WTC11 (cell line): ENCODE measurements around the gene SERPINE2. TPM values are rescaled to one million over a fixed set of nuclear protein-coding genes. Genes with fewer than 3 reads are reported as not detected.

Source experiments
- ATAC-seq: fragments of 200-7000 bp; cut with Tn5 transposase; 2 replicates; pipeline ENCODE4 v1.10.0; 2021; ENCODE audit warnings: mild to moderate bottlenecking, moderate library complexity
- CTCF ChIA-PET: fragments of 300-600 bp; sonication (Branson Sonifier 250); formaldehyde crosslinking; loops from one replicate; lab custom pipeline; 2021; ENCODE audit warnings: antibody characterized with exemption; lab: Charles Lee
- POLR2A ChIA-PET: fragments of 350-600 bp; sonication (Branson Sonifier 250); formaldehyde crosslinking; loops from one replicate; lab custom pipeline; 2021; ENCODE audit warnings: antibody characterized with exemption; lab: Charles Lee
- DNase-seq: peaks from one replicate; pipeline ENCODE4 v3.0.0; 2021; ENCODE audit warnings: low spot score
- H3K27ac Mint-ChIP-seq: 2 replicates; pipeline ENCODE4 v1.8.0; 2021; ENCODE audit warnings: mixed read lengths
- H3K27me3 Mint-ChIP-seq: 2 replicates; pipeline ENCODE4 v1.8.0; 2021; ENCODE audit warnings: low read depth, mild to moderate bottlenecking, moderate library complexity, mixed read lengths
- H3K36me3 Mint-ChIP-seq: 2 replicates; pipeline ENCODE4 v1.8.0; 2021; ENCODE audit warnings: mixed read lengths
- H3K4me1 Mint-ChIP-seq: 2 replicates; pipeline ENCODE4 v1.8.0; 2022; ENCODE audit warnings: mixed read lengths
- H3K4me3 Mint-ChIP-seq: 2 replicates; pipeline ENCODE4 v1.8.0; 2021; ENCODE audit warnings: mild to moderate bottlenecking, moderate library complexity, mixed read lengths
- H3K9me3 Mint-ChIP-seq: 2 replicates; pipeline ENCODE4 v1.8.0; 2021; ENCODE audit warnings: mixed read lengths
- ATF1 ChIP-seq: sonication (generic); formaldehyde crosslinking; IDR thresholded peaks from 2 replicates; pipeline ENCODE4 v1.8.1; 2023; ENCODE audit warnings: mild to moderate bottlenecking, moderate library complexity, missing genetic modification reagents
- E2F1 ChIP-seq: sonication (generic); formaldehyde crosslinking; IDR thresholded peaks from 2 replicates; pipeline ENCODE4 v1.8.0; 2022; ENCODE audit warnings: mild to moderate bottlenecking, missing genetic modification reagents
- EMX1 ChIP-seq: fragments of 250-450 bp; sonication (Bioruptor Pico); IDR thresholded peaks from 2 replicates; pipeline ENCODE4 v1.8.0; 2021; ENCODE audit warnings: mild to moderate bottlenecking
- IRF2 ChIP-seq: sonication (generic); formaldehyde crosslinking; IDR thresholded peaks from 2 replicates; pipeline ENCODE4 v1.8.0; 2022; ENCODE audit warnings: low read depth, missing genetic modification reagents, borderline replicate concordance
- KAT7 ChIP-seq: sonication (generic); formaldehyde crosslinking; IDR thresholded peaks from 2 replicates; pipeline ENCODE4 v1.8.1; 2023; ENCODE audit warnings: missing genetic modification reagents, mild to moderate bottlenecking, borderline replicate concordance
- MXD4 ChIP-seq: fragments of 250-450 bp; sonication (Bioruptor Pico); IDR thresholded peaks from 2 replicates; pipeline ENCODE4 v1.8.0; 2021; ENCODE audit warnings: mild to moderate bottlenecking, moderate library complexity, borderline replicate concordance
- NFE2L1 ChIP-seq: sonication (generic); formaldehyde crosslinking; IDR thresholded peaks from 2 replicates; pipeline ENCODE4 v1.8.1; 2023; ENCODE audit warnings: missing genetic modification reagents
- PRRX2 ChIP-seq: fragments of 250-450 bp; sonication (Bioruptor Pico); IDR thresholded peaks from 2 replicates; pipeline ENCODE4 v1.8.0; 2021; ENCODE audit warnings: mild to moderate bottlenecking
- RELA ChIP-seq: sonication (generic); formaldehyde crosslinking; IDR thresholded peaks from 2 replicates; pipeline ENCODE4 v1.8.1; 2022; ENCODE audit warnings: missing genetic modification reagents, mild to moderate bottlenecking, borderline replicate concordance
- RORB ChIP-seq: fragments of 250-450 bp; sonication (Bioruptor Pico); IDR thresholded peaks from 2 replicates; pipeline ENCODE4 v1.9.0; 2021; ENCODE audit warnings: mild to moderate bottlenecking
- SMAD3 ChIP-seq: sonication (generic); formaldehyde crosslinking; IDR thresholded peaks from 2 replicates; pipeline ENCODE4 v1.8.0; 2022; ENCODE audit warnings: missing genetic modification reagents, mild to moderate bottlenecking, borderline replicate concordance
- STAT6 ChIP-seq: sonication (generic); formaldehyde crosslinking; conservative IDR thresholded peaks from 2 replicates; pipeline ENCODE4 v1.8.1; 2023; ENCODE audit warnings: mild to moderate bottlenecking, low read depth, missing genetic modification reagents, moderate library complexity
- TEAD4 ChIP-seq: sonication (generic); formaldehyde crosslinking; IDR thresholded peaks from 2 replicates; pipeline ENCODE4 v1.8.0; 2022; ENCODE audit warnings: mild to moderate bottlenecking, missing genetic modification reagents
- USF1 ChIP-seq: sonication (generic); formaldehyde crosslinking; IDR thresholded peaks from 2 replicates; pipeline ENCODE4 v1.8.0; 2022; ENCODE audit warnings: mild to moderate bottlenecking, missing genetic modification reagents
- ZBTB21 ChIP-seq: sonication (generic); formaldehyde crosslinking; IDR thresholded peaks from 2 replicates; pipeline ENCODE4 v1.8.1; 2023; ENCODE audit warnings: mild to moderate bottlenecking, missing genetic modification reagents, borderline replicate concordance
- ZMAT4 ChIP-seq: fragments of 250-450 bp; sonication (Bioruptor Pico); IDR thresholded peaks from 2 replicates; pipeline ENCODE4 v1.9.0; 2021; ENCODE audit warnings: mild to moderate bottlenecking
- ZNF219 ChIP-seq: sonication (generic); formaldehyde crosslinking; IDR thresholded peaks from 2 replicates; pipeline ENCODE4 v1.8.0; 2023; ENCODE audit warnings: missing genetic modification reagents, mild to moderate bottlenecking, borderline replicate concordance
- ZNF232 ChIP-seq: sonication (generic); formaldehyde crosslinking; IDR thresholded peaks from 2 replicates; pipeline ENCODE4 v1.8.0; 2022; ENCODE audit warnings: mild to moderate bottlenecking, missing genetic modification reagents
- ZNF416 ChIP-seq: fragments of 250-450 bp; sonication (Bioruptor Pico); IDR thresholded peaks from 2 replicates; pipeline ENCODE4 v1.9.0; 2021; ENCODE audit warnings: mild to moderate bottlenecking, inconsistent platforms
- ZNF671 ChIP-seq: fragments of 250-450 bp; sonication (Bioruptor Pico); IDR thresholded peaks from 2 replicates; pipeline ENCODE4 v1.8.0; 2021; ENCODE audit warnings: mild to moderate bottlenecking
- total RNA-seq: library from RNA; stranded (reverse); gene quantifications from 3 replicates; pipeline ENCODE4 v1.2.3, GENCODE V29; 2021
- TF ChIP-seq, protein P1 (sequence below): sonication (generic); formaldehyde crosslinking; IDR thresholded peaks from 2 replicates; pipeline ENCODE4 v1.8.0; 2022; ENCODE audit warnings: mild to moderate bottlenecking, missing genetic modification reagents
- TF ChIP-seq, protein P2 (sequence below): sonication (generic); formaldehyde crosslinking; IDR thresholded peaks from 2 replicates; pipeline ENCODE4 v1.8.1; 2022; ENCODE audit warnings: missing genetic modification reagents, borderline replicate concordance
- TF ChIP-seq, protein P3 (sequence below): sonication (generic); formaldehyde crosslinking; IDR thresholded peaks from 2 replicates; pipeline ENCODE4 v1.8.0; 2022; ENCODE audit warnings: mild to moderate bottlenecking, missing genetic modification reagents
- TF ChIP-seq, protein P4 (sequence below): sonication (generic); formaldehyde crosslinking; IDR thresholded peaks from 2 replicates; pipeline ENCODE4 v1.8.1; 2023; ENCODE audit warnings: mild to moderate bottlenecking, missing genetic modification reagents, borderline replicate concordance

SERPINE2 gene
- total RNA-seq, 1 experiment from 2014 or later: 60.4 TPM

- DNase-seq: peak; percentile 86
- Mint-ChIP-seq H3K4me1 (peaks cover 55% of the 10 kb centered on the region), H3K9me3 (no peaks in the 10 kb centered on the region), H3K27me3 (no peaks in the 10 kb centered on the region; the same call in 1 of the 2 replicates), H3K4me3 (peak within 1 kb of the TSS; percentile 90), H3K36me3 (peaks cover 6% of the 10 kb centered on the region), H3K27ac (peak within 1 kb of the TSS; percentile 68)
- ChIA-PET POLR2A (interaction anchor here (1.1 kb wide), 1 partner anchor 10 kb away, joined by 5 read pairs; no protein-coding TSS in a partner anchor), CTCF (no interaction called here)
- ATAC-seq: peak; percentile 83
- TF ChIP-seq KAT7 (CRISPR knock-in tag): peak; percentile 98; the same call in 1 of the 2 replicates
- 0 out of 2 replicates have a peak, but pooled peaks have one; percentile 29 for TF ChIP-seq PRRX2 (CRISPR knock-in tag)
- no peak for TF ChIP-seq ZNF416 (CRISPR knock-in tag)
- TF ChIP-seq USF1 (CRISPR knock-in tag): peak; percentile 89
- TF ChIP-seq, protein P1, sequence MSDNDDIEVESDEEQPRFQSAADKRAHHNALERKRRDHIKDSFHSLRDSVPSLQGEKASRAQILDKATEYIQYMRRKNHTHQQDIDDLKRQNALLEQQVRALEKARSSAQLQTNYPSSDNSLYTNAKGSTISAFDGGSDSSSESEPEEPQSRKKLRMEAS: peak; percentile 71; the same call in 1 of the 2 replicates
- TF ChIP-seq SMAD3: peak; percentile 78; the same call in 1 of the 2 replicates
- TF ChIP-seq ZNF671 (CRISPR knock-in tag): no peak
- TF ChIP-seq TEAD4: no peak
- TF ChIP-seq EMX1 (CRISPR knock-in tag): peak; percentile 56; the same call in 1 of the 2 replicates
- 0 out of 2 replicates have a peak, but pooled peaks have one; percentile 16 for TF ChIP-seq IRF2
- TF ChIP-seq NFE2L1 (CRISPR knock-in tag): peak; percentile 57; the same call in 1 of the 2 replicates
- no peak for TF ChIP-seq E2F1 (CRISPR knock-in tag)
- TF ChIP-seq ZNF232: peak; percentile 82
- TF ChIP-seq STAT6: no peak
- TF ChIP-seq, protein P2, sequence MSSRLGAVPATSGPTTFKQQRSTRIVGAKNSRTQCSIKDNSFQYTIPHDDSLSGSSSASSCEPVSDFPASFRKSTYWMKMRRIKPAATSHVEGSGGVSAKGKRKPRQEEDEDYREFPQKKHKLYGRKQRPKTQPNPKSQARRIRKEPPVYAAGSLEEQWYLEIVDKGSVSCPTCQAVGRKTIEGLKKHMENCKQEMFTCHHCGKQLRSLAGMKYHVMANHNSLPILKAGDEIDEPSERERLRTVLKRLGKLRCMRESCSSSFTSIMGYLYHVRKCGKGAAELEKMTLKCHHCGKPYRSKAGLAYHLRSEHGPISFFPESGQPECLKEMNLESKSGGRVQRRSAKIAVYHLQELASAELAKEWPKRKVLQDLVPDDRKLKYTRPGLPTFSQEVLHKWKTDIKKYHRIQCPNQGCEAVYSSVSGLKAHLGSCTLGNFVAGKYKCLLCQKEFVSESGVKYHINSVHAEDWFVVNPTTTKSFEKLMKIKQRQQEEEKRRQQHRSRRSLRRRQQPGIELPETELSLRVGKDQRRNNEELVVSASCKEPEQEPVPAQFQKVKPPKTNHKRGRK: no peak
- TF ChIP-seq, protein P3, sequence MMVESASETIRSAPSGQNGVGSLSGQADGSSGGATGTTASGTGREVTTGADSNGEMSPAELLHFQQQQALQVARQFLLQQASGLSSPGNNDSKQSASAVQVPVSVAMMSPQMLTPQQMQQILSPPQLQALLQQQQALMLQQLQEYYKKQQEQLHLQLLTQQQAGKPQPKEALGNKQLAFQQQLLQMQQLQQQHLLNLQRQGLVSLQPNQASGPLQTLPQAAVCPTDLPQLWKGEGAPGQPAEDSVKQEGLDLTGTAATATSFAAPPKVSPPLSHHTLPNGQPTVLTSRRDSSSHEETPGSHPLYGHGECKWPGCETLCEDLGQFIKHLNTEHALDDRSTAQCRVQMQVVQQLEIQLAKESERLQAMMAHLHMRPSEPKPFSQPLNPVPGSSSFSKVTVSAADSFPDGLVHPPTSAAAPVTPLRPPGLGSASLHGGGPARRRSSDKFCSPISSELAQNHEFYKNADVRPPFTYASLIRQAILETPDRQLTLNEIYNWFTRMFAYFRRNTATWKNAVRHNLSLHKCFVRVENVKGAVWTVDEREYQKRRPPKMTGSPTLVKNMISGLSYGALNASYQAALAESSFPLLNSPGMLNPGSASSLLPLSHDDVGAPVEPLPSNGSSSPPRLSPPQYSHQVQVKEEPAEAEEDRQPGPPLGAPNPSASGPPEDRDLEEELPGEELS (CRISPR knock-in tag): peak; percentile 93
- TF ChIP-seq, protein P4, sequence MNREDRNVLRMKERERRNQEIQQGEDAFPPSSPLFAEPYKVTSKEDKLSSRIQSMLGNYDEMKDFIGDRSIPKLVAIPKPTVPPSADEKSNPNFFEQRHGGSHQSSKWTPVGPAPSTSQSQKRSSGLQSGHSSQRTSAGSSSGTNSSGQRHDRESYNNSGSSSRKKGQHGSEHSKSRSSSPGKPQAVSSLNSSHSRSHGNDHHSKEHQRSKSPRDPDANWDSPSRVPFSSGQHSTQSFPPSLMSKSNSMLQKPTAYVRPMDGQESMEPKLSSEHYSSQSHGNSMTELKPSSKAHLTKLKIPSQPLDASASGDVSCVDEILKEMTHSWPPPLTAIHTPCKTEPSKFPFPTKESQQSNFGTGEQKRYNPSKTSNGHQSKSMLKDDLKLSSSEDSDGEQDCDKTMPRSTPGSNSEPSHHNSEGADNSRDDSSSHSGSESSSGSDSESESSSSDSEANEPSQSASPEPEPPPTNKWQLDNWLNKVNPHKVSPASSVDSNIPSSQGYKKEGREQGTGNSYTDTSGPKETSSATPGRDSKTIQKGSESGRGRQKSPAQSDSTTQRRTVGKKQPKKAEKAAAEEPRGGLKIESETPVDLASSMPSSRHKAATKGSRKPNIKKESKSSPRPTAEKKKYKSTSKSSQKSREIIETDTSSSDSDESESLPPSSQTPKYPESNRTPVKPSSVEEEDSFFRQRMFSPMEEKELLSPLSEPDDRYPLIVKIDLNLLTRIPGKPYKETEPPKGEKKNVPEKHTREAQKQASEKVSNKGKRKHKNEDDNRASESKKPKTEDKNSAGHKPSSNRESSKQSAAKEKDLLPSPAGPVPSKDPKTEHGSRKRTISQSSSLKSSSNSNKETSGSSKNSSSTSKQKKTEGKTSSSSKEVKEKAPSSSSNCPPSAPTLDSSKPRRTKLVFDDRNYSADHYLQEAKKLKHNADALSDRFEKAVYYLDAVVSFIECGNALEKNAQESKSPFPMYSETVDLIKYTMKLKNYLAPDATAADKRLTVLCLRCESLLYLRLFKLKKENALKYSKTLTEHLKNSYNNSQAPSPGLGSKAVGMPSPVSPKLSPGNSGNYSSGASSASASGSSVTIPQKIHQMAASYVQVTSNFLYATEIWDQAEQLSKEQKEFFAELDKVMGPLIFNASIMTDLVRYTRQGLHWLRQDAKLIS (CRISPR knock-in tag): peak; percentile 88
- TF ChIP-seq RELA: 0 out of 2 replicates have a peak, but pooled peaks have one; percentile 42
- no peak for TF ChIP-seq MXD4 (CRISPR knock-in tag)
- no peak for TF ChIP-seq ATF1
- no peak for TF ChIP-seq RORB
- no peak for TF ChIP-seq ZMAT4 (CRISPR knock-in tag)
- TF ChIP-seq ZBTB21 (CRISPR knock-in tag): peak; percentile 92; the same call in 1 of the 2 replicates
- peak; percentile 53 for TF ChIP-seq ZNF219 (CRISPR knock-in tag)
Measured at GRCh38 chr2:223944703-223945531, 94.2 kb downstream of the SERPINE2 start, which contains the start of gene WDFY1. Gene WDFY1 (minus strand): TSS chr2:223945335. CDS start chr2:223945284, 51 bp downstream.
